GM19239 (cell line): ENCODE measurements around the gene UCN2.
A peak's percentile ranks its signal among the peaks of the same experiment; 100 is the strongest.

Experiments
- DNase-seq: peaks from one replicate; pipeline ENCODE4 v3.0.0; 2011; ENCODE audit warnings: low spot score; ENCODE audit not compliant: insufficient read length
- FAIRE-seq: peaks from 2 replicates; lab custom pipeline; 2011; peaks lifted over from hg19 to GRCh38; lab: Jason Lieb, UNC

Gene UCN2, protein sequence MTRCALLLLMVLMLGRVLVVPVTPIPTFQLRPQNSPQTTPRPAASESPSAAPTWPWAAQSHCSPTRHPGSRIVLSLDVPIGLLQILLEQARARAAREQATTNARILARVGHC

DNA sequence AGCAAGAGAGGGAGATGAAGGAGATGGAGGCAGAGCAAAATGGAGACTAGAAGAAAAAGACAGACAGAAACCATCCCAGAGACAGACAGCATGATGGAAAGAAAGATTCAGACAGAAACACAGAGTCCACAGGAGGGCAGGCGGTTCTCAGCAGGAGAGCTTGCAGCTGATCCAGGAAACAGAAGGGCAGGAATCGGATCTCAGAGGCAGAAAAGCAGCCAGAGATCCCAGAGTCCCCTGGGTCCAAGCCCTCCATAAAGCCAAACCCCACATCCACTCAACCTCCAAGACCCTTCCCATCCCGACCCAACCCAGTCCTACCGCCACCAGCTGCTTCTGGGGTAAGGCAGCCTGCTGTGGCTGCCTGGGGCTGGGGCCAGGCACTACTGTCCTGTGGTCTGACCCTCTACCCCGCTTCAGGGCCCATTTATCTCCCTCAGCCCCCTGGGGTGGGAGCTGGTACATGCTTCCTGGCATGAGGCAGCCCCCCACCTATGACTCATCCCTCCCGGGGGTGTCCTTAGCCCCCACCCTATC, at the start of gene UCN2:
UCN2 (minus strand) TSS at position 400 of the 537 bp plus-strand sequence. CDS start 657 bp downstream, outside the sequence.
- FAIRE-seq (no peak), DNase-seq (no peak)

DNA sequence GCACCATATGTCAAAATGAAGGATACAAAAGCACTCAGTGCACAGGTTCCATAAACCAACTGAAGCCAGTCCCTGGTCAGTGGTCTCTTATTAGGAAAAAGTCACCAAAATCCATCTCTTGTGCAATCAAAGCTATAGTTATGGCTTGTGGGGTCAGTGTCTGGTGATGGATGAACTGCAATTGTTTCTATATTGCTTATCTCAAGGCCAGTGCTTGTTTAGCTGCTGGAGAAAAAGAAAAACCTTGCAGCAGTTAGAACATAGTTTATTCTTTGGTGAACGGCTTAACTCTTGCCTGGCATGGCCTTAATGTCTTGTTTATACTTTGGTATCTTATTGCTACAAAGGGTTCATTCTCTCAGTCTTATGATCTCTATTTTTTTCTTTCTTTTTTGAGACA, 48.7 kb upstream of the UCN2 start:
- no peak for DNase-seq
- no peak for FAIRE-seq

DNA sequence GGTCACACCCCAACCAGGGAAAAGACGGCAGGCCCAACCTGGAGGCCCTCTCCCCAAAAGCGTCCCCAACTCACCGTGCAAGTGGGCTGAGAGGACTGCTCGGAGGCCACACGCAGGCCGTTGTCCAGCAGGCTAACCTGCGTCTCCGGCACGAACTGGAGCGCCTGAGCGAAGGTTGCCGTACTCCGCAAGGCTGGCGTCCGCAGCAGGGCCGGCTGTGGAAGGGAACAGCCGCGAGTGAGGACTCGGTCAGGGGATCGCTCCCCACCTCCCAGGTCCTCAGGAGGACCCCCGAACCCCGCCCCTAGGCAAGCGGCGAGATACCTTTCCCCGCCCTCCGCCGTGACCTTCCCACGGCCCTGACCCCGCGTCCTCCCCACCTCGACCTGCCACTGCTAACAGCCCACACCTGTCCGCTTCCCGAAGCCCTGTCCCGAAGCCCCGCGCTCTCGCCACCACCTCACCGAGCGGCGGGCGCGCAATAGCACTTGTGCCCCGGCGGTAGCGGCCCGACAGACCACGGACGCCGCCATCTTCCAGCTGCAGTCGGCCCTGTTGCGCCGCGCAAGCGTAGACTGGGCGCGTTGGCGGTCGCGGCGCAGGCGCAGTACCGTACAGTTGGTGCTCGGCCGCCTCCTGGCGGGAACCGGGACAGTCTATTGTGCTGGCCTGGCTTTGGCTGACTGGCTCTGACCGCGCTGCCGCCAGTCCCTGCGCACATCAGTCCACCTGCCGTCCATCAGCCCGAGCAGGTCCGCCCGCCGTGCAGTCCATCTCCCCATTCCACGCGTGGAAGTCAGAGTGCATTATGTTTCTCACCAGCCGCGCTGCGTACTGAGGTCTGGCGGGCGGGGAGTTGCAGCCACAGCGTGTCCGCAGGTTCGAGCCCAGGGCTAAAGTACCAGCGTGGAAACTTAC, 45.8 kb upstream of the UCN2 start, which contains the start of gene UQCRC1:
UQCRC1 (minus strand) TSS at position 559 of the 918 bp plus-strand sequence; CDS start at position 533, 26 bp downstream.
- DNase-seq (peak; percentile 97), FAIRE-seq (peak; percentile 97)

DNA sequence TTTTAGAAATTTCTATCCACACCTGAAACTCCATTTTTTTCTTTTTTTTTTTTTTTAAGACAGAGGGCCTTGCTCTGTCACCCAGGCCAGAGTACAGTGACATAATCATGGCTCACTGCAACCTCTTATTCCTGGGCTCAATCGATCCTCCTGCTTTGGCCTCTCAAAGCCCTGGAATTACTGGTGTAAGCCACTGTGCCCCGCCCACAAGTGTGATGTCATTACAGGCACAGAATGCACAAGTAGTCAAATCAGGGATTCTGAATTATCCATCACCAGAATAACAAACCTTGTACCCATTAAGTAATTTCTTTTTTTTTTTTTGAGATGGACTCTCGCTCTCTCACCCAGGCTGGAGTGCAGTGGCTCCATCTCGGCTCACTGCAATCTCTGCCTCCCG, 43.9 kb upstream of the UCN2 start:
- no peak for DNase-seq
- FAIRE-seq: no peak

DNA sequence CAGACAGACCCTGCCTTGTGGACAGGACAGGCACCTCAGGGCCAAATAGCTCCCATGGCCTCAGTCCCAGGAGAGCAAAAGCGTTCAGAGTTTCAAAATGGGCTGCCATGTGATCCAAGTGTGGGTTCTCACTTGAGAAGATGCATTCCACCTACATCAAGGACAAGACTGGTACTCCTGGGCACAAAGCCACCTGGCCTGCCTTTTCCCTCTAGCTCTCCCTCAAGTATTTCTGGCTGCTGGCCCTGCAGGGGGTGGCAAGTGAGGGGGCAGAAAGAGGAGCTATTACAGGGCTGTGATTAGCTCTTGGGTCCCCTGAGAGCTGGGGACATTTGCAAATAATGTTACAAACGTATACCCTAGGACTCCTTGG, 38.0 kb upstream of the UCN2 start:
- FAIRE-seq (no peak), DNase-seq (no peak)

DNA sequence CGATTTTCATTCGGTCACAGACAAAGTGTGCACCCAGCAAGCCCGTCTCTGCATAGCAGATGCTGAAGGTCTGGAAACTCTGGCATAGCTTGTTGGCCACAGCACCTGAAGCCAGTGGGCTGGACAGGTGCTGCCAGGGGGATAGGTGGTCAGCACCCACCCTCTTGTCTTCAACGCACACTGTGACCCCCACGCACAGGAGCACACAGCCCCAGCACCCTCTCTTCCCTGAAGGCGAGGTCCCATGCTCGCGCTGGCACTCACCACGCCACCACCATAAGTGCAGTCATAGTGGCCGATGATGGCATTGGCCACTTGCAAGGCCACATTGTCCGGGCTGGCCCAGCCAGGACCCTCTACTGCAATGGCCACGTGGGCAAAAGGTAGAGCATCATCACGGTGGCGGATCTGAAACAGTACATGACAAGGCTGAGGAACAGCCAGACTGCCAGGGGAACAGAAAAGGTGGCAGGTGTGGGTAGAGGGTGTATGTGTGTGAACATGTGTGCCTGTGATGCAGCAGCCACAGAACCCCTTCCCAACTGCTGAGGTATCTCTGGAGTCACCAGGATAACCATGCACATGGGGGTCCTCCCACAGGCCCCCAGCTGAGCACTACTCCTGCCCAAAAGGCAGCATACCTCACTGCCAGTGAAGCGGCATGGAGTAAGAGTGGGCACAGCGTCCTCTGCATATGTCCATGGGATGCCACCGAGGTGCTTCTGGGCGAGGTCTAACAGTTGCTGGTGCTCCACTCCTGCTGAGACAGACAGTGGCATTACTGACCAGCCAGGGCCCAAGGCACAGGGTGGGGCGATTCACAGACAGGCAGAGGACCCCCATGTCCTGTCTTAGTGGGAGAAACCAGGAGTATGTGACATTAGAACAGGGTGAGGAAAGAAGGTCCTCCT, 37.4 kb upstream of the UCN2 start:
- FAIRE-seq (no peak), DNase-seq (no peak)

DNA sequence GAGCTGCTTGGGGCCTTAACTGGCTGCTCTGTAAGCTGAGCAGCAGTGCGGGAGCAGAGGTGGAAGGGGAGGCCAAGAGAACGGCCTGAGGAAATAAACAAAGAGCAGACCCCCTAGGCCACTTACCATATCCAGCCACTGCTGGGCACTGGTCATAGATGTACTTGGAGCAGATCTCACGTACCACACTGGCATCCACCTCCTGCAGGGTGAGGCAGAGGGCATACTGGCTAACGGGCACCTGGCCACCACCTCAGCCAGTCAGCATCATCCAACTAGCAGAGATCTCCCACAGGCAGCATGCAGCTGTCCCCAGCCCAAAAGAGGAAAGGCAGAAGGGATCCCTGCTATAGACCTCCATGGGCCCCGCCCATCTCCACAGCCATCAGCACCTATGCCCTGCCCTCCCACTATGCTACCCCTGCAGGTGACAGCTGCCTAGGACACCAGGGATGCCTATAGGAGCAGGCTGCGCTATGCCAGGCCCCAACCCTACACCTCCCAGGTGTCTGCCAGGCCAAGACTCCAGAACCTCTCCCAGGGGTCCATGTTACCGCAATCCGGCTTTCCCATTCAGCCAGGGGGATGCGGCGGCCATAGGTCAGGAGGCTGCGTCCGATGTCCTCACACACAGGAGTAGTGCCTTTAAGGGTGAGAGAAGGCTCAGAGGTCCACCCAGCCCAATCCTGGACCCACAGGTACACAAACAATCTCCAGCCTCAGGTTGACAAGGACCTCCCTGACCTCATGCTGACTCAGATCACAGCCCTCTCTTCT, 36.1 kb upstream of the UCN2 start:
- FAIRE-seq (no peak), DNase-seq (no peak)

DNA sequence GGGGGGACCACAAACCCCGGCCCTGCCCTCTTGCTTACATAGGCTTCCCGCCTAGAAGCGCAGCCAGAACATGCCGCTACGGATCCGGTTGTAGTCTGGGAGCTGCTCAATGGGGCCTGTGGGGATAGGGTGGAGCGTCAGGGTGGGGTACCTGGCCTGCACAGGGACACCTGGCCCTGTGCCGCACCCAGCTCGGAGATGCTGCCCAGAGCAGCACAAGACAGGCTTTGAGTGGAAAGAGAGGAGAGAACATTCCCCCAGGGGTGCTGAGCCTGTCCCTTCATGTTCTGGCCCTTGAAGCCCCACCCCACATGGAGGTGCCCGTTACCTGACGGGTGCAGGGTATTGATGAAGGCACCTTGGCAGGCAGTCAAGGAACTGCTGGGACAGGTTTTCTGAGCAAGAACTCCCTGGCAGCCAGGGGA, 35.5 kb upstream of the UCN2 start:
- DNase-seq (no peak), FAIRE-seq (no peak)

DNA sequence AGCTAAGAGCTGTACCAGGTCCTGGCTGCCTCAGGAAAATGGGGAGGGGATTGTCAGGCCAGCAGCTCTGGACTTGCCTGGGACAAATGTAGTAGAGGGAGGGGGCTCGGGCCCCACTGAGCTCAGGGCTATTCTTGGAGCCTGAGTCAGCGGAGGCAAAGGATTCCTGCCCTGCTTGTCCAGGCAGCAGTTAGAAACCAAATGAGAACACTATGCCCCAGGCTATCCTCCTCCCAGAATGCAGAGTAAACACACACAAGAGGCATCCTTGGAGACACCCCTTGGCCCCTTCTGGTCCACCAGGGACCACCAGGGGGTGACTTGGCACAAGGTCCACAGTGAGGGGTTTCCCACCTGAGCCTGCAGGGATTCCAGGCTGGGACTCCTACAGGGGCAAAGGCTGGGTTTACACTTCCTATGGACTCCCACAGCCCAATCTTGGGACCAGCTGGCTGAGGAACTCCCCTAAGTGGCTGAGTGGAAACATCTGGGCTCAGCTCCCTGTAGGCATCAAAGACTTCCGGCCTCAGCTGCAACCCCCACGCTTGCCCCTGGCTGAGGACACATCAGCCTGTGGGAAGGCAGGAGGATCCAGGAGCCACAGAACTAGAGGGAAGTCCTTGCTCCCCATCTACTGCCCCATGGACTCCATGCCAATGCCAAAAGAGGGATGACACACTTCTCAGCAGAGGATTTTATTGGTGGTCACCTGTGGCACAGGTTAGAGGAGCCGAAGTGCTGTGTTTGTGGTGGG, 34.9 kb upstream of the UCN2 start:
- DNase-seq (no peak), FAIRE-seq (no peak)

DNA sequence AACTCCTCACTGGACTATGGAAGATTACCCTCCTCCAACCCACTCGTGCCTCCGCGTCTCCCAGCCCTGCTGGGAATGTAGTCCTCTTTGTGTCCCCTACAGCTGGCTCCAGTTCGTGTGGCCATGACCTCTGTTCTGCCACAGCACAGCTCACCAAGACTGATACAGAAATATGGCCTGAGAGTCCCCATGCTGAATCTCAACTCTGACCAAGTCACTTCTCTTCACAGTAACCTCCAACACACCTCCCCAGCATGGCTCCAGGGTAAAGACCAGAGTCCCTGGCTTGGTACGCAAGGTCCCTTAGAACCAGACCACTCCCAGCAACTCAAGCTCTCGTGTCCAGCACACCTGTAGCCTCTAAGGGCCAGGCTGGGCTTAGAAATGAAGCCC, 33.8 kb upstream of the UCN2 start:
- DNase-seq (no peak), FAIRE-seq (no peak)

DNA sequence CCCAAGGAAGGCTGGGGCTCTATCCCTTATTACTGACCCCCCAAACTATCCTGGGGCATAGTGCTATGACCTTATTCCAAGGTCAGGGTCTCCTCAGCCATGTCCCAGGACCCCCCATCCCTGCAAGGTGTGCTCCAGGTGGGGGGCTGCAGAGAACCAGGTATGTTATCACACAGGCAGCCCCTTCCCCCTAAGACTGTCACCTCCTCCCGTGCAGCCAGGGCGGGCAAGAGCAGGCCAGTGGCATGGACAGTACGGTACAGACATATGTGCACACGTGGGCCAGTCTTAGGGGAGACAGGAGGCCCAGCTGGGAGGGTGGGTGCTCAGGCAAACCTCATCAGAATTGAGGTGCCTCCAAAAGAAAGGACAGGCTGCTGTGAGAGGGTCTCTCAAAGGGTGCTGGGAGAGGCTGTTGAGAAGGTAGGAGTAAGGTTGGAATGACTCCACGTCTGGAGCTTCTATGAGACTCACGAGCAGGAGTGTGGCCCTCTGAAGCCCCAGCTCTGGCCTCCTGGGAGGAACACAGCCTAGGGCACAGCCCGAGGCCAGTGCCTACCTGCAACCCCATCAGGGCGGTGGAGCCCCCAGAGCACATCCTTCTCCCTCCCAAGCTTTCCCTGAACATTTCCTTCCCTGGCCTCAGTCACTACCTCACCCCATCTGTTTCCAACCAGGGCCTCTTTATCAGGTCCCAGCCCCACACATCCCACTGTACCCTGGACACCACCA, 33.3 kb upstream of the UCN2 start:
- FAIRE-seq: no peak
- DNase-seq: no peak

DNA sequence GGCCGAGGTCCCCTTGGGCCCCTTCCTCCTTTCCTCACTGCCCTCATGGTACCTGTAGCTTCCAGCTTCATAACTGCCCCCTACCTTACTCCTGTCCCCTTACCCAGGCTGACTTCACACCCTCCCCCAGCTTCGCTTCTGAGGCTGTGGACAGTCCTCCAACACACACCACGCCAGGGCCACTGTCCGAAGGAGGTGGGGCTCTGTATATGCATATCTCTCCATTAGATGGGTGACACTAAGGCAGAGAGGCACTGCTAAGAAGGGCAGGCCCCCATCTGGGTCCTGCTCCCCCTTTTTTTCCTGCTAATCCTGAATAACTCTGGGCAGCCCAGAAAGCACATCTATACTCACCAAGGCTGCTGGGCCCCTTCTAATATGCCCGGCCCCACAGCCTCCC, 32.6 kb upstream of the UCN2 start:
- no peak for DNase-seq
- FAIRE-seq: no peak

DNA sequence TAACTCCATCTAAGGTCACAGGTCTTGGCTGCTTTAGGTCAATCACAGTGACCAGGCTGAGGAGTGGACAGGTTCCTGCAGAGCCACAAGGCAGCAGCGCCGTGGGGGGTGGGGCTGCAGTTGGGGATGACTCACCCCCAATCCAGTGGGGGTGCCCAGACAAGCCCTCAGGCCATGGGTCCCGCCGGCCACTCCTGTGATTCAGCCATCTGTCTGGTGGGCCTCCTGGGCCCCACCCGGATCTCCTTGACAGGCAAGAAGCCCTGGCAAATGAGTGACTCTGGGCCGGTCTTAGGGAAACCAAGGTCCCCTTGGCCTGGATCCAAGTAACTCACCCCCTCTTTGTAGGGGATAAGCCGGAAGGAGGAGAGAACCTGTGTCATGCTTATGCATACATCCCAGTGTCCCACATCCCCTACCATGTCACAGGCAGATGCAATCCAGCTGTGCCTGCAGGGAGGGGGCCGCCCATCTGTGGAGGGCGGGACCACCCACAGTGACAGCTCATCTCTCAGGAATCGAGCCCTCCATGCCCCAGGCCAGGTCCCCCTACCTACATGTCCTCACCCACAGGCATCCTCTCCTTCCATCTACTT, 32.0 kb upstream of the UCN2 start:
- FAIRE-seq: no peak
- no peak for DNase-seq

DNA sequence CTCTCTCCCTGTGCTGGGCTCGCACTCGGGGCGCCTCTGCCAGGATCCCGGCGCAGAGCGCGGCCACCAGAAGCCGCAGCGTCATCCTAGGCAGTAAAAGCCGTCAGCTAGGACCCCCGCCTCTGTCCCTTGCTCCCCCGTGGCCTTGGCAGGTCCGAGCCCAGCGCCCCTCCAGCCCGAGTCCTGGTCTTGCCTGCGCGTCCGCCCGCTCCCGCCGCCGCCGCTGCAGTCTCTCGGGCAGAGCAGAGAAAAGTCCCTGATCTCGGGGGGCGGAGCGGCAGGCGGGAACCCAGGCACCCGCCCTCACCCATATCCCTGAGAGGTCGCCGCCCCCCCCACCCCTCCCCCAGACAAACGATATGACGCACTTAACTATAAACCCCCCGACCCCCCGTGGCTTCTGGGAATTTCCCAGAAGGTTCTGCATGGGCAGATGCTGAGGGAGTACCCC, 31.5 kb upstream of the UCN2 start, which contains the start of gene COL7A1:
COL7A1 (minus strand) TSS at position 255 of the 451 bp plus-strand sequence; CDS start at position 85, 170 bp downstream.
- DNase-seq: no peak
- no peak for FAIRE-seq

DNA sequence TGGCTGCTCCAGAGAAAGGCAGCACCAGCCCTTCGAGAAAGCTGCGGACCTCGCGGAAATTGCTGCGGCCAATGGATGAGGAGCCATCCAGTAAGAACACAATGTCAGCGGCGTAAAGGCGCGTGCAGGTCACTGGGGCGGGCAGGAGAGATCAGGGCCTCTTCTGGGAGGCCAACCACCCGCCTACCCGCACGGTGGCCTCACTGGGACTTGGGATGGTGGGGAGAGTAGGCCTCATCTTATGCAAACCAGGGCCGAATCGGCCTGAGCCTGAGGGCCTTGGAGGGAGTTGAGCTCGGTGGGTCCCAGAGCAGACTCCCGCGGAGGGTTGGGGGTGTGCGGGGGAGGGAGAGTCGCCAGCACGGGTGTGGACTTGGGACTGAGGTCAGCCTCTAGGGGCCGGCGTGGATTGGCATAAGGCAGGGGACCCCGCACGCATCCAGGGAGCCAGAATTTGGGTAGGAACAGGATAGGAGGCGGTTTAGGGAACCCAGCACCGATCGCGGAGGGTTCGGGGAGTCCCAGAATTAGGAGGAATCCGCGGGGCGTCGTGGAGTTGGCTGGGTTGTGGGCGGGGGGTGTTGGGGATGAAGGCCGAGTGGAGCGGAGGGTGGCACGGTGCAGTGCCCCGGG, 31.0 kb upstream of the UCN2 start:
- FAIRE-seq (no peak), DNase-seq (no peak)

DNA sequence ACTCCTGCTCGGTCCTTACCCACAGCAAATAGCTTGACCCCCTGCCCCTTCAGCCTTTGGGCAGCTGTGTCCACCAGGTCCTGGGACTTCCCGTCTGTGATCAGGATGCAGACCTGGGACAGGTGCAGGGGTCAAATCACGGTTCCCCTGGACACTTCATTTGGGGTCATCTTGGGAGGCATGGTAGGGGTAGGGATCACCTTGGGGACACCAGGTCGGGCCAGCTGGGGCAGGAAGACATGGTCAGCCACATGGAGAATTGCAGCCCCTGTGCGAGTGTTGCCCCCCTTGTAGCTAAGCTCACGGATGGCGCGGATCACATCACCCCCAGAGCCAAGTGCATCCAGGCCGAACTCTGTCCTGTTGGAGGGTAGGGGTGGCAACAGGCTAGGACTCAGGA, 29.8 kb upstream of the UCN2 start:
- no peak for DNase-seq
- FAIRE-seq: no peak

DNA sequence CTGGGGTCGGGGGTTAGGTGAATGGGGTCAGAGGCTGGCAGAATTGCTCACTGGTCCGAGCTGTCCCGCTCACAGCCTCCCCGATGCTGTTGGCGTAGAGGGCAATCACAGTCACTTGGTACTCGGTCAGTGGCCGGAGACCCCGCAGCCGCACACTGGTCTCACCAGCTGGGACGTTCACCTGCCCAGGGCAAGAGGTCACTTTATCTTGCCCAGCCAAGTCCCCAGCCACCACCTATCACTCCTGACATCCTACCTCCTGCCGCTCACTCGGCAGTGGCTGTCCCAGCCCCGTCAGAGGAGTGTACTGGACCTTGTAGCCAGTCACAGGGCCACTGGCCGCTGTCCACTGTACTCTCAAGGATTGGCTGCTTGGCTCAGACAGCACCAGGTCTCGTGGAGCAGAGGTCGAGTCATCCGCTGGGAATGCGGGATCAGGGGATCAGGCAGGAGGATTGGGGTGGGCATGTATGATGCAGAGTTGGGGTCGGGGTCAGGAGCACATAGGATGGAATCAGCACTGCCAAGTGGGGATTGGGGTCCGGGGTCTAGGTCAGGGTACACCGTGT, 29.0 kb upstream of the UCN2 start:
- DNase-seq (no peak), FAIRE-seq (no peak)
